ENCODE data around the gene ADCK1.

DNA sequence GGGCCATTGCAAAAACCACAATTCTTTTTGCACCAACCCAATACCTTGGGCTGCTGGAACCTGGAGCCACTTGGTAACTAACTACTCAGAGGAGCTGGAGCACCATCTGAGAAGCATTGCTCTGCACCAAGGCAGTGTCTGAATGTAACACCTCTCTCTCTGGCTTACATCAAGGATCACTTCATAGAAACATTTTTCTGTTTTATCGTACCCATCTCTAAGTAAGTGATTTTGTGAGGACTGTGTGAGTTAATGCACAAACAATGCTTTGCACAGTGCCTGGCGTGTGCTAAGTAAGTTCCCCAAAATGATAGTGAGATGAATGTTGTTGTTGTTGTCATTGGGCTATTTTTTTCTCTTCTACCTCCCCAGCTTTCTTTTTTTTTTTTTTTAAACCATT, 111.4 kb downstream of the ADCK1 start:
- TF ChIP-seq, protein P1, sequence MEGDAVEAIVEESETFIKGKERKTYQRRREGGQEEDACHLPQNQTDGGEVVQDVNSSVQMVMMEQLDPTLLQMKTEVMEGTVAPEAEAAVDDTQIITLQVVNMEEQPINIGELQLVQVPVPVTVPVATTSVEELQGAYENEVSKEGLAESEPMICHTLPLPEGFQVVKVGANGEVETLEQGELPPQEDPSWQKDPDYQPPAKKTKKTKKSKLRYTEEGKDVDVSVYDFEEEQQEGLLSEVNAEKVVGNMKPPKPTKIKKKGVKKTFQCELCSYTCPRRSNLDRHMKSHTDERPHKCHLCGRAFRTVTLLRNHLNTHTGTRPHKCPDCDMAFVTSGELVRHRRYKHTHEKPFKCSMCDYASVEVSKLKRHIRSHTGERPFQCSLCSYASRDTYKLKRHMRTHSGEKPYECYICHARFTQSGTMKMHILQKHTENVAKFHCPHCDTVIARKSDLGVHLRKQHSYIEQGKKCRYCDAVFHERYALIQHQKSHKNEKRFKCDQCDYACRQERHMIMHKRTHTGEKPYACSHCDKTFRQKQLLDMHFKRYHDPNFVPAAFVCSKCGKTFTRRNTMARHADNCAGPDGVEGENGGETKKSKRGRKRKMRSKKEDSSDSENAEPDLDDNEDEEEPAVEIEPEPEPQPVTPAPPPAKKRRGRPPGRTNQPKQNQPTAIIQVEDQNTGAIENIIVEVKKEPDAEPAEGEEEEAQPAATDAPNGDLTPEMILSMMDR (IDR thresholded peaks at IDR 0.05): no peak
- TF ChIP-seq CHD2 (IDR thresholded peaks at IDR 0.05; ENCODE audit: low read length, partially characterized antibody): no peak
- no peak for TF ChIP-seq MAFK (IDR thresholded peaks at IDR 0.05; ENCODE audit: partially characterized antibody)
- TF ChIP-seq NR3C1 (IDR thresholded peaks at IDR 0.05): no peak
- TF ChIP-seq SMC3 (IDR thresholded peaks at IDR 0.05): no peak
- no peak for TF ChIP-seq MYC (IDR thresholded peaks at IDR 0.05; ENCODE audit: borderline replicate concordance, low read length)
- no peak for TF ChIP-seq ZNF302 (CRISPR knock-in tag; IDR thresholded peaks at IDR 0.05)
- TF ChIP-seq HDAC2 (IDR thresholded peaks at IDR 0.05): no peak
- no peak for TF ChIP-seq ZFP36 (IDR thresholded peaks at IDR 0.05; ENCODE audit: borderline replicate concordance, partially characterized antibody)
- TF ChIP-seq EHF (CRISPR knock-in tag; IDR thresholded peaks at IDR 0.05): no peak
- TF ChIP-seq MAZ (IDR thresholded peaks at IDR 0.05; ENCODE audit: borderline replicate concordance, low read depth, low read length): no peak
- no peak for TF ChIP-seq CBX8 (IDR thresholded peaks at IDR 0.05)
